ENCODE measurements around the gene UBTD2. TPM values are rescaled to one million over a fixed set of nuclear protein-coding genes. Genes with fewer than 3 reads are reported as not detected.
"Not testable (repeated sequence)": the region's sequence is repeated elsewhere in the genome, so short reads cannot be mapped to it uniquely, and the experiment has no call there.

Gene UBTD2, protein sequence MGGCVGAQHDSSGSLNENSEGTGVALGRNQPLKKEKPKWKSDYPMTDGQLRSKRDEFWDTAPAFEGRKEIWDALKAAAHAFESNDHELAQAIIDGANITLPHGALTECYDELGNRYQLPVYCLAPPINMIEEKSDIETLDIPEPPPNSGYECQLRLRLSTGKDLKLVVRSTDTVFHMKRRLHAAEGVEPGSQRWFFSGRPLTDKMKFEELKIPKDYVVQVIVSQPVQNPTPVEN
- 10 to 100 TPM; 17.3 to 26.6 (median 20.2) TPM for total RNA-seq

DNA sequence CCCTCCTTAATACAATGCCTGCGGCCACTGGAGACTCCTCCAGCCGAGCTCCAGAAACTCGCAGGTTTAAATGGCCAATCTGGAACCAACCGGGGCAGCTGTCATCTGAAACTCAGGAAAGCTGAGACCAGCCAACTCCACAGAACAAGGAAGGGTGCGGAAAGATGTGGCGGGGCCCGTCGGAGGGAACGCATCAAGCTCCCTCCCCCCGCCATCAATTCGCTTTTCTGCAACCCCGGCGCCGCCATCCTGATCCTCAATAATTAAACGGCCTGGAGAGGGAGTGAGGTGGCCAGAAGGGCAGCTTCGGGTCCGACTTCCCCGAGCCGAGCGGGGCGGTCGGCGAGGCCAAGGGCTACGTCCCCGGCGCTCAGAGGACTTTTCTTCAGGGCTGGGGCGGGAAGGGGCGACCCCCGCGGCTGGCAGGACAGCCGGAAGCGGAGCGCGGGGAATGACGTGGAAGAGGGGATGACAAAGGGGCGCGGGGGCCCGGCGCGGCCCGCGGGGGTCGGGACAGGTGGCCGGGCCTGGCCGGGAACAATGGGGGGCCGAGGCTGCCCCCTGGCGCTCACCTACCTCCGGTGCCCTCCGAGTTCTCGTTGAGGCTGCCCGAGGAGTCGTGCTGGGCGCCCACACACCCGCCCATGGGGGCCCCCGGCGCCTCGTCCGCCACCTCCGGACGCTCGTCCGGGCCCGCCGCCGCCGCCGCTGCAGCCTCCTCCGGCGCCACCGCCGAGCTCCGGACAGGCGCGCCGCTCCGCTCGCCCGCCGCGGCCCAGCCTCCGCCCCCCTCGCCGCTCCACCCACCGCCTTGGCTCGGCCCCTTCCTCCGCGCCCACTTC, at the start of gene UBTD2:
Gene UBTD2 (minus strand): TSS at position 745 of the 842 bp plus-strand sequence. CDS start 99 bp downstream, at position 646.
- no peak for TF ChIP-seq POLR2AphosphoS5 (IDR thresholded peaks at IDR 0.05)
- TF ChIP-seq CTCF (IDR thresholded peaks at IDR 0.05): peak in 3 of 4 experiments; percentile 33 to 72 (median 57)
- no peak for TF ChIP-seq EP300 (IDR thresholded peaks at IDR 0.05)
- no peak for TF ChIP-seq POLR2A (IDR thresholded peaks at IDR 0.05)
- H3K4me3 ChIP-seq: peak within 1 kb of the TSS; percentile 69 to 97
- 0% methylated on average over 3 to 9 of the region's 87 CpGs for WGBS, 2 donors (ENCODE audit: low coverage in 1 of 2)

DNA sequence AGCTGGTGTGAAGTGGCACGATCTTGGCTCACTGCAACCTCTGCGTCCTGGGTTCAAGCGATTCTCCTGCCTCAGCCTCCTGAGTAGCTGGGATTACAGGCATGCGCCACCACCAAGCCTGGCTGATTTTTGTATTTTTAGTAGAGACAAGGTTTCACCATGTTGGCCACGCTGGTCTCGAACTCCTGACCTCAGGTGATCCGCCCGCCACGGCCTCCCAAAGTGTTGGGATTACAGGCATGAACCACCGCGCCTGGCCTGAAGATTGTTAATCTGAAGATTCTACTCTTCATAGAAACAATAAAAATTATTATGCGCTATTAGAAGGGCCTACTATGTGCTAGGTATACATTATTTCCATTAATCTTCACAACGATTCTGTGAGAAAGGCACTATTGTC, 43.3 kb upstream of the UBTD2 start:
- H3K4me1 ChIP-seq, H3K9me3 ChIP-seq, ATAC-seq, H3K4me3 ChIP-seq, H3K27ac ChIP-seq, H3K36me3 ChIP-seq, H3K27me3 ChIP-seq: not testable (repeated sequence)
- WGBS, 2 donors (ENCODE audit: low coverage in 1 of 2): 92 to 100% methylated on average over 5 to 10 of the region's 13 CpGs

More for the DNA sequence above, at the start of gene UBTD2:
- H3K4me1 ChIP-seq: peaks cover 0 to 48% (median 11%) of the 10 kb centered on the region in 3 donors
- H3K9me3 ChIP-seq: no peaks in the 10 kb centered on the region
- H3K27ac ChIP-seq: peak within 1 kb of the TSS; percentile 87 to 97 (median 93)
- ATAC-seq: peak; percentile 95
- H3K27me3 ChIP-seq: no peaks in the 10 kb centered on the region
- no peaks in the 10 kb centered on the region for H3K36me3 ChIP-seq

GRCh38 chr5:172325452-172325851, 41.9 kb upstream of the UBTD2 start:
- no peaks in the 10 kb centered on the region for H3K9me3 ChIP-seq
- H3K4me1 ChIP-seq: no peaks in the 10 kb centered on the region
- no peaks in the 10 kb centered on the region for H3K36me3 ChIP-seq
- 88 to 100% methylated on average over 2 to 9 of the region's 9 CpGs for WGBS, 2 donors (ENCODE audit: low coverage in 1 of 2)
- TF ChIP-seq EP300 (IDR thresholded peaks at IDR 0.05): no peak
- no peak for TF ChIP-seq CTCF (IDR thresholded peaks at IDR 0.05)
- no peak for TF ChIP-seq POLR2A (IDR thresholded peaks at IDR 0.05)
- no peak for TF ChIP-seq POLR2AphosphoS5 (IDR thresholded peaks at IDR 0.05)
- H3K27me3 ChIP-seq: no peaks in the 10 kb centered on the region
- no peak overlapping the region for H3K27ac ChIP-seq
- ATAC-seq: no peak
- no peak overlapping the region for H3K4me3 ChIP-seq

DNA sequence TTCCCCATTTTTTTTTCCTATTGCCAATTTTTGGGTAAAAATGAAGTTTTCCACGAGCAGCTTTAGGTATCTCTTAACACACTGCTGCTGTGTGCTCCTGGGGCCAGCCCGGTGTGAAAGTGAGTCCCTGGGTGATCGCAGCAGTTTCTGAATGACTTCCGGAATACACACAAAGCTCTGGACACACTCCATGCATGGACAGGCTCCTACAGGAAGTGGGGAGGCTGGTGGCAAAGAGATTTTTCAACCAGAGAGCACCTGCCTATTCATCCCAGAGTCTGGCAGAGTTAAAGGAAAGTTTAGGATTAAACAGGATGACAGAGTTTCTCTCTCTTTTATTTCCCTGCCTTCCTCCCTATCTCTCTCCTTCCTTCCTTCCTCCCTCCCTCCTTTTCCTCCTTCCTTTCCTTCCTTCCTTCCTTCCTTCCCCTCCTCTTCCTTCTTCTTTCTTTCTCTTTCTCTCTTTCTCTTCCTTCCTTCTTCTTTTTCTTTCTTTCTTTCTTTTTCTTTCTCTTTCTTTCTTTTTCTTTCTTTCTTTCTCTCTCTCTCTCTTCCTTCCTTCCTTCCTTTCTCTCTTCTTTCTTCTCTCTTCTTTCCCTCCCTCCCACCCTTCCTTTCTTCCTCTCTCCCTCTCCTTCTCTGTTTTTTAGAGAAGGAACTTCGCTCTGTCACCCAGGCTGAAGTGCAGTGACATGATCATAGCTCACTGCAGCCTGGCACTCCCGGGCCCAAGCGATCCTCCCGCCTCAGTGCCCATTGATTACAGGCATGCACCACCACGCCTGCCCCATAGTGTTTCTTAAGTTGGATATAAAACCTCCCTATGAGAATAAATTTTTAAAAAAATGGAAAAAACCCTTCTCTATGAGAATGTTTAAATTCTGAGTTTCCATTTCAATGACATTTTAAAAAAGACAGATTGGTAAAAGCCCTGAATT, 38.7 kb upstream of the UBTD2 start:
- no peak for ATAC-seq
- H3K9me3 ChIP-seq: no peaks in the 10 kb centered on the region
- no peak overlapping the region for H3K27ac ChIP-seq
- H3K36me3 ChIP-seq: no peaks in the 10 kb centered on the region
- 65 to 73% methylated on average over 6 of the region's 9 CpGs for WGBS, 2 donors (ENCODE audit: low coverage in 1 of 2)
- TF ChIP-seq EP300 (IDR thresholded peaks at IDR 0.05): no peak
- TF ChIP-seq CTCF (IDR thresholded peaks at IDR 0.05): no peak
- no peak for TF ChIP-seq POLR2A (IDR thresholded peaks at IDR 0.05)
- no peak for TF ChIP-seq POLR2AphosphoS5 (IDR thresholded peaks at IDR 0.05)
- H3K27me3 ChIP-seq: no peaks in the 10 kb centered on the region
- H3K4me1 ChIP-seq: no peaks in the 10 kb centered on the region
- H3K4me3 ChIP-seq: no peak overlapping the region

DNA sequence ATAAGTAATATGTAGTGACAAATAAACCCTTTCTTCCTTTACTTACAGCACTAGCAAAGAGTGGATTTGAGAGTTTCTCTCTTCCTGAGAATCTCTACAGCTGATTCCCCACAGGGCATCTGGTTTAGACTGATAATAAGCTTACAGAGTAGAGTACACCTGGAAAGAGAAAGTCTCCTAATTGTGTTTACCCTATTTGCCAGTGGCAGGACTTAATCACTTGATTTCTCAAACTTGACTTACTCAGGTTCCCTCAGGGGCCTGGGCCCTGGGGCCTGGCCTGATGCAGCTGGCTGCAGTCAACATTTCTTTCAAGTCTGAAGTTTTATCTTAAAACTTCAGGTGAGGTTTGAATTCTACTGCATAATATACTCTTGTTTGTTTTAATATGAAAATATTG, 38.0 kb upstream of the UBTD2 start:
- no peaks in the 10 kb centered on the region for H3K36me3 ChIP-seq
- H3K4me1 ChIP-seq: no peaks in the 10 kb centered on the region
- no peaks in the 10 kb centered on the region for H3K27me3 ChIP-seq
- H3K27ac ChIP-seq: no peak overlapping the region
- TF ChIP-seq POLR2A (IDR thresholded peaks at IDR 0.05) (no peak), EP300 (IDR thresholded peaks at IDR 0.05) (no peak), CTCF (IDR thresholded peaks at IDR 0.05) (no peak), POLR2AphosphoS5 (IDR thresholded peaks at IDR 0.05) (no peak)
- no peak overlapping the region for H3K4me3 ChIP-seq
- no peak for ATAC-seq
- no peaks in the 10 kb centered on the region for H3K9me3 ChIP-seq
